SK-N-SH treated with all-trans-retinoic acid at 6 μM for 48 hours (cell line): ENCODE data around the gene TMEM200A.

Source experiments
- ARNTL ChIP-seq: fragments of 450-650 bp; formaldehyde crosslinking; IDR thresholded peaks from 2 replicates; pipeline ENCODE4 v1.5.0; 2020; ENCODE audit warnings: low read depth, mild to moderate bottlenecking, moderate library complexity, borderline replicate concordance
- BACH2 ChIP-seq: fragments of 250-450 bp; sonication (Bioruptor Pico); IDR thresholded peaks from 2 replicates; pipeline ENCODE4 v1.9.0; 2021; ENCODE audit warnings: mild to moderate bottlenecking, borderline replicate concordance
- CREB5 ChIP-seq: fragments of 250-450 bp; sonication (Bioruptor Pico); IDR thresholded peaks from 2 replicates; pipeline ENCODE4 v1.5.1; 2020; ENCODE audit warnings: low read depth, mild to moderate bottlenecking, moderate library complexity
- ESRRG ChIP-seq: fragments of 250-450 bp; sonication (Bioruptor Pico); IDR thresholded peaks from 2 replicates; pipeline ENCODE4 v1.6.1; 2021; ENCODE audit warnings: mild to moderate bottlenecking
- POU6F1 ChIP-seq: fragments of 250-450 bp; sonication (Bioruptor Pico); IDR thresholded peaks from 2 replicates; pipeline ENCODE4 v1.8.0; 2021; ENCODE audit warnings: low read depth, mild to moderate bottlenecking, moderate library complexity, borderline replicate concordance
- PPARA ChIP-seq: fragments of 250-450 bp; sonication (Bioruptor Pico); IDR thresholded peaks from 2 replicates; pipeline ENCODE4 v1.5.0; 2020; ENCODE audit warnings: mild to moderate bottlenecking, borderline replicate concordance
- TCF4 ChIP-seq: fragments of 250-450 bp; sonication (Bioruptor Pico); IDR thresholded peaks from 2 replicates; pipeline ENCODE4 v1.8.0; 2021; ENCODE audit warnings: mild to moderate bottlenecking, moderate library complexity, borderline replicate concordance
- ZFP3 ChIP-seq: fragments of 250-450 bp; sonication (Bioruptor Pico); IDR thresholded peaks from 2 replicates; pipeline ENCODE4 v1.5.0; 2020; ENCODE audit warnings: mild to moderate bottlenecking, moderate library complexity
- ZFP30 ChIP-seq: fragments of 450-650 bp; formaldehyde crosslinking; IDR thresholded peaks from 2 replicates; pipeline ENCODE4 v1.5.0; 2022; ENCODE audit warnings: mild to moderate bottlenecking, moderate library complexity
- ZNF565 ChIP-seq: fragments of 450-650 bp; formaldehyde crosslinking; conservative IDR thresholded peaks from 2 replicates; pipeline ENCODE4 v1.5.0; 2020; ENCODE audit warnings: low read depth, mild to moderate bottlenecking, moderate library complexity
- ZNF8 ChIP-seq: fragments of 450-650 bp; formaldehyde crosslinking; IDR thresholded peaks from 2 replicates; pipeline ENCODE4 v1.5.0; 2020; ENCODE audit warnings: mild to moderate bottlenecking, moderate library complexity
- TF ChIP-seq, protein P1 (sequence below): fragments of 250-450 bp; sonication (Bioruptor Pico); IDR thresholded peaks from 2 replicates; pipeline ENCODE4 v1.5.0; 2020; ENCODE audit warnings: mild to moderate bottlenecking, moderate library complexity
- TF ChIP-seq, protein P2 (sequence below): fragments of 250-450 bp; sonication (Bioruptor Pico); IDR thresholded peaks from 2 replicates; pipeline ENCODE4 v1.8.0; 2020; ENCODE audit warnings: mild to moderate bottlenecking, moderate library complexity, borderline replicate concordance

- TF ChIP-seq BACH2 (CRISPR knock-in tag) (no peak), ZFP3 (CRISPR knock-in tag) (no peak), ZNF8 (CRISPR knock-in tag) (no peak), ZNF565 (CRISPR knock-in tag) (no peak), PPARA (CRISPR knock-in tag) (no peak), ZFP30 (no peak), POU6F1 (CRISPR knock-in tag) (no peak), TCF4 (CRISPR knock-in tag) (no peak), ESRRG (no peak), ARNTL (CRISPR knock-in tag) (no peak), CREB5 (CRISPR knock-in tag) (no peak)
- TF ChIP-seq, protein P1, sequence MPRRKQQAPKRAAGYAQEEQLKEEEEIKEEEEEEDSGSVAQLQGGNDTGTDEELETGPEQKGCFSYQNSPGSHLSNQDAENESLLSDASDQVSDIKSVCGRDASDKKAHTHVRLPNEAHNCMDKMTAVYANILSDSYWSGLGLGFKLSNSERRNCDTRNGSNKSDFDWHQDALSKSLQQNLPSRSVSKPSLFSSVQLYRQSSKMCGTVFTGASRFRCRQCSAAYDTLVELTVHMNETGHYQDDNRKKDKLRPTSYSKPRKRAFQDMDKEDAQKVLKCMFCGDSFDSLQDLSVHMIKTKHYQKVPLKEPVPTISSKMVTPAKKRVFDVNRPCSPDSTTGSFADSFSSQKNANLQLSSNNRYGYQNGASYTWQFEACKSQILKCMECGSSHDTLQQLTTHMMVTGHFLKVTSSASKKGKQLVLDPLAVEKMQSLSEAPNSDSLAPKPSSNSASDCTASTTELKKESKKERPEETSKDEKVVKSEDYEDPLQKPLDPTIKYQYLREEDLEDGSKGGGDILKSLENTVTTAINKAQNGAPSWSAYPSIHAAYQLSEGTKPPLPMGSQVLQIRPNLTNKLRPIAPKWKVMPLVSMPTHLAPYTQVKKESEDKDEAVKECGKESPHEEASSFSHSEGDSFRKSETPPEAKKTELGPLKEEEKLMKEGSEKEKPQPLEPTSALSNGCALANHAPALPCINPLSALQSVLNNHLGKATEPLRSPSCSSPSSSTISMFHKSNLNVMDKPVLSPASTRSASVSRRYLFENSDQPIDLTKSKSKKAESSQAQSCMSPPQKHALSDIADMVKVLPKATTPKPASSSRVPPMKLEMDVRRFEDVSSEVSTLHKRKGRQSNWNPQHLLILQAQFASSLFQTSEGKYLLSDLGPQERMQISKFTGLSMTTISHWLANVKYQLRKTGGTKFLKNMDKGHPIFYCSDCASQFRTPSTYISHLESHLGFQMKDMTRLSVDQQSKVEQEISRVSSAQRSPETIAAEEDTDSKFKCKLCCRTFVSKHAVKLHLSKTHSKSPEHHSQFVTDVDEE, result no peak
- TF ChIP-seq, protein P2, sequence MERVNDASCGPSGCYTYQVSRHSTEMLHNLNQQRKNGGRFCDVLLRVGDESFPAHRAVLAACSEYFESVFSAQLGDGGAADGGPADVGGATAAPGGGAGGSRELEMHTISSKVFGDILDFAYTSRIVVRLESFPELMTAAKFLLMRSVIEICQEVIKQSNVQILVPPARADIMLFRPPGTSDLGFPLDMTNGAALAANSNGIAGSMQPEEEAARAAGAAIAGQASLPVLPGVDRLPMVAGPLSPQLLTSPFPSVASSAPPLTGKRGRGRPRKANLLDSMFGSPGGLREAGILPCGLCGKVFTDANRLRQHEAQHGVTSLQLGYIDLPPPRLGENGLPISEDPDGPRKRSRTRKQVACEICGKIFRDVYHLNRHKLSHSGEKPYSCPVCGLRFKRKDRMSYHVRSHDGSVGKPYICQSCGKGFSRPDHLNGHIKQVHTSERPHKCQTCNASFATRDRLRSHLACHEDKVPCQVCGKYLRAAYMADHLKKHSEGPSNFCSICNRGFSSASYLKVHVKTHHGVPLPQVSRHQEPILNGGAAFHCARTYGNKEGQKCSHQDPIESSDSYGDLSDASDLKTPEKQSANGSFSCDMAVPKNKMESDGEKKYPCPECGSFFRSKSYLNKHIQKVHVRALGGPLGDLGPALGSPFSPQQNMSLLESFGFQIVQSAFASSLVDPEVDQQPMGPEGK (CRISPR knock-in tag), result no peak
These were observed 1.9 kb downstream of the TMEM200A start for GRCh38 chr6:130367767-130368166.
